Natural killer cell treated with Interleukin-12 subunit alpha and Interleukin-12 subunit beta and Interleukin-15 and Interleukin-18, amount 100 ng/mL, for 72 hours (primary cell): Measurements from ENCODE around the gene VGLL4. TPM values are rescaled to one million over a fixed set of nuclear protein-coding genes. Genes with fewer than 3 reads are reported as not detected.
A peak's percentile ranks its signal among the peaks of the same experiment; 100 is the strongest.

ENCODE experiments used
- ATAC-seq, 2 donors: fragments of 150-1000 bp; cut with Tn5 transposase in 1 of 2; sonication (Bioruptor Pico), chemical (Tn5 transposase) in 1 of 2; 2 replicates each; pipeline ENCODE4 v1.10.0; 2021
- DNase-seq: peaks from one replicate; pipeline ENCODE4 v3.0.0; 2022; ENCODE audit warnings: low spot score
- H3K27ac Mint-ChIP-seq, 2 donors: 1 replicate in 1 of 2; 2 replicates in 1 of 2; pipeline ENCODE4 v1.8.0; 2022; ENCODE audit warnings: mixed read lengths in 2 of 2, mild to moderate bottlenecking in 1 of 2, moderate library complexity in 1 of 2
- H3K27me3 Mint-ChIP-seq, 2 donors: 1 replicate in 1 of 2; 2 replicates in 1 of 2; pipeline ENCODE4 v1.8.0; 2022; ENCODE audit warnings: mixed read lengths in 2 of 2
- H3K36me3 Mint-ChIP-seq: one replicate; pipeline ENCODE4 v1.8.0; 2022; ENCODE audit warnings: mixed read lengths
- H3K4me1 Mint-ChIP-seq, 2 donors: 1 replicate in 1 of 2; 2 replicates in 1 of 2; pipeline ENCODE4 v1.8.0; 2022; ENCODE audit warnings: low read depth in 2 of 2, mixed read lengths in 2 of 2, mild to moderate bottlenecking in 1 of 2
- H3K4me3 Mint-ChIP-seq: one replicate; pipeline ENCODE4 v1.8.0; 2022; ENCODE audit warnings: mixed read lengths
- H3K9me3 Mint-ChIP-seq: 2 replicates; pipeline ENCODE4 v1.8.0; 2022; ENCODE audit warnings: mixed read lengths
- total RNA-seq, 2 donors: library from RNA; stranded (reverse); gene quantifications; one replicate each; pipeline ENCODE4 v1.2.3, GENCODE V29; 2022

VGLL4 gene
- total RNA-seq, 2 donors from 2014 or later = 50.4 to 52.9 TPM

GRCh38 chr3:11508346-11509172 lies 135.2 kb downstream of the VGLL4 start:
- Mint-ChIP-seq H3K27ac (peak overlapping the region in 1 of 2 donors; percentile 12), H3K4me1 (peaks cover 6 to 7% of the 10 kb centered on the region in 2 donors), H3K27me3 (no peaks in the 10 kb centered on the region), H3K4me3 (no peak overlapping the region), H3K36me3 (no peaks in the 10 kb centered on the region), H3K9me3 (no peaks in the 10 kb centered on the region)
- ATAC-seq (no peak), DNase-seq (no peak)

DNA sequence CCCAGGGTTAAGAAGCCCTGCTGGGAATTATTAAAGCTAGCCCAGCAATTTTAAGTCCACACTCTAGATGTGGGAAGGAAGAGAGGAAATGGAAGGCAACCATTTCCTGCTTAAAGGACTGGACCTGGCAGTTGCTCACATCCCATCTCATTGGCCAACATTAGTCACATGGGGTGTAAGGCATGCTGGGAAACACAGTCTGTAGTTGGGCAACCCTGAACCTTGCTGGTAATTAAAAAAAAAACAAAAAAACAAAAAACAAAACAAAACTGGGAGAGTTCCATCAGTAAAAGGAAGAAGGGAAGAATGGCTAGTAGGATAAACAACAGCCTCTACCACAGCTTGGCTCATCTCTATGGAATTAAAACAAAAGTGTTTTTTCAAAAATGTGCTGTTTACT lies 136.0 kb downstream of the VGLL4 start:
- Mint-ChIP-seq H3K27ac (no peak overlapping the region), H3K27me3 (no peaks in the 10 kb centered on the region), H3K9me3 (no peaks in the 10 kb centered on the region), H3K4me3 (no peak overlapping the region), H3K4me1 (peaks cover 6 to 7% of the 10 kb centered on the region in 2 donors), H3K36me3 (no peaks in the 10 kb centered on the region)
- DNase-seq = no peak
- no peak for ATAC-seq

Other genes with a start within 250 kb of the VGLL4 start
- 10 to 100 TPM; 20.1 to 48.7 TPM for gene TAMM41, start 203.0 kb upstream of the VGLL4 start, total RNA-seq